Liver (tissue), 3 donors: Measurements from ENCODE around the gene SEMA4F.

Source experiments
- EGR1 ChIP-seq, 2 donors: IDR thresholded peaks; 2 replicates each; pipeline ENCODE4 v1.6.1; 2016 to 2018; ENCODE audit warnings: antibody characterized with exemption in 2 of 2, low read depth in 2 of 2
- GABPA ChIP-seq, 2 donors: IDR thresholded peaks in 1 of 2; conservative IDR thresholded peaks in 1 of 2; 2 replicates each; pipeline ENCODE4 v1.6.1; 2016; ENCODE audit warnings: antibody characterized with exemption in 2 of 2, mild to moderate bottlenecking in 1 of 2, moderate library complexity in 1 of 2
- NR2F2 ChIP-seq: IDR thresholded peaks from 2 replicates; pipeline ENCODE4 v1.6.1; 2016; ENCODE audit warnings: antibody characterized with exemption
- RAD21 ChIP-seq, 2 donors: IDR thresholded peaks; 2 replicates each; pipeline ENCODE4 v1.6.1; 2016; ENCODE audit warnings: antibody characterized with exemption in 2 of 2, mild to moderate bottlenecking in 2 of 2
- SP1 ChIP-seq: IDR thresholded peaks from 2 replicates; pipeline ENCODE4 v1.6.1; 2018; ENCODE audit warnings: antibody characterized with exemption, mild to moderate bottlenecking
- TAF1 ChIP-seq: conservative IDR thresholded peaks from 2 replicates; pipeline ENCODE4 v1.6.1; 2016; ENCODE audit warnings: antibody characterized with exemption, mild to moderate bottlenecking
- YY1 ChIP-seq: IDR thresholded peaks from 2 replicates; pipeline ENCODE4 v1.6.1; 2016; ENCODE audit warnings: antibody characterized with exemption, mild to moderate bottlenecking
- TF ChIP-seq, protein P1 (sequence below): IDR thresholded peaks from 2 replicates; pipeline ENCODE4 v1.6.1; 2016; ENCODE audit warnings: antibody characterized with exemption
- TF ChIP-seq, protein P2 (sequence below): fragments of 150-350 bp; IDR thresholded peaks from 2 replicates; pipeline ENCODE4 v1.5.1; 2017; ENCODE audit warnings: improper control_type of control experiment, low read depth, low read length; ENCODE audit not compliant: missing input control
- TF ChIP-seq, protein P3 (sequence below): IDR thresholded peaks from 2 replicates; pipeline ENCODE4 v1.6.1; 2016; ENCODE audit warnings: antibody characterized with exemption
- TF ChIP-seq, protein P4 (sequence below): IDR thresholded peaks from 2 replicates; pipeline ENCODE4 v1.6.1; 2016; ENCODE audit warnings: antibody characterized with exemption, mild to moderate bottlenecking
- TF ChIP-seq, protein P5 (sequence below): IDR thresholded peaks from 2 replicates; pipeline ENCODE4 v1.6.1; 2016; ENCODE audit warnings: antibody characterized with exemption
- donor health status: healthy.
- donor health status: healthy.

DNA sequence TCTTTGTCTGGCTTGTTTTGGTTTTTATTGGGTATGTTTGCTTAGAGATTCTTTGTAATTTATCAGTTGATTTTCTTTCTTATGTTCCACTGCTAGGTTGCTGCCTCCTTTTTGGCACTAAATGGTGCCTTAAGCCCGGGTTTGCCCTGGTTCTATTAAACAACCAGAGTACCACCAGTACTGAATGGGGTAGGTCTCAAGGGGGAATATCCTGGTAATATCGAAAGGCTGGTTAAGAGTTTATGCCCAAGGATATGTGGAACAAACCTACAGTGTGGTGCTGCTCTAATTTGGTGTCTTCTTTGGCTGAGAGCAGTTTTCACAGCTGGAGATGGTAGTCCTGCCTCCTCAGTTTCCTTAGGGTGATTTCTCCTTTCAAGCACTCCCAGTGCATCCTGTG lies 76.5 kb downstream of the SEMA4F start:
- TF ChIP-seq, protein P1, sequence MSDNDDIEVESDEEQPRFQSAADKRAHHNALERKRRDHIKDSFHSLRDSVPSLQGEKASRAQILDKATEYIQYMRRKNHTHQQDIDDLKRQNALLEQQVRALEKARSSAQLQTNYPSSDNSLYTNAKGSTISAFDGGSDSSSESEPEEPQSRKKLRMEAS: no peak
- TF ChIP-seq, protein P2, sequence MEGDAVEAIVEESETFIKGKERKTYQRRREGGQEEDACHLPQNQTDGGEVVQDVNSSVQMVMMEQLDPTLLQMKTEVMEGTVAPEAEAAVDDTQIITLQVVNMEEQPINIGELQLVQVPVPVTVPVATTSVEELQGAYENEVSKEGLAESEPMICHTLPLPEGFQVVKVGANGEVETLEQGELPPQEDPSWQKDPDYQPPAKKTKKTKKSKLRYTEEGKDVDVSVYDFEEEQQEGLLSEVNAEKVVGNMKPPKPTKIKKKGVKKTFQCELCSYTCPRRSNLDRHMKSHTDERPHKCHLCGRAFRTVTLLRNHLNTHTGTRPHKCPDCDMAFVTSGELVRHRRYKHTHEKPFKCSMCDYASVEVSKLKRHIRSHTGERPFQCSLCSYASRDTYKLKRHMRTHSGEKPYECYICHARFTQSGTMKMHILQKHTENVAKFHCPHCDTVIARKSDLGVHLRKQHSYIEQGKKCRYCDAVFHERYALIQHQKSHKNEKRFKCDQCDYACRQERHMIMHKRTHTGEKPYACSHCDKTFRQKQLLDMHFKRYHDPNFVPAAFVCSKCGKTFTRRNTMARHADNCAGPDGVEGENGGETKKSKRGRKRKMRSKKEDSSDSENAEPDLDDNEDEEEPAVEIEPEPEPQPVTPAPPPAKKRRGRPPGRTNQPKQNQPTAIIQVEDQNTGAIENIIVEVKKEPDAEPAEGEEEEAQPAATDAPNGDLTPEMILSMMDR: no peak
- TF ChIP-seq GABPA (IDR thresholded peaks at IDR 0.05 in 1 of 2, conservative IDR thresholded peaks at IDR 0.05 in 1 of 2) (no peak), RAD21 (IDR thresholded peaks at IDR 0.05) (no peak), NR2F2 (no peak), TAF1 (no peak), SP1 (no peak), EGR1 (IDR thresholded peaks at IDR 0.05; ENCODE audit: low read depth in 2 of 2) (no peak), YY1 (no peak)
- TF ChIP-seq, protein P3, sequence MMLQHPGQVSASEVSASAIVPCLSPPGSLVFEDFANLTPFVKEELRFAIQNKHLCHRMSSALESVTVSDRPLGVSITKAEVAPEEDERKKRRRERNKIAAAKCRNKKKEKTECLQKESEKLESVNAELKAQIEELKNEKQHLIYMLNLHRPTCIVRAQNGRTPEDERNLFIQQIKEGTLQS: no peak
- TF ChIP-seq, protein P4, sequence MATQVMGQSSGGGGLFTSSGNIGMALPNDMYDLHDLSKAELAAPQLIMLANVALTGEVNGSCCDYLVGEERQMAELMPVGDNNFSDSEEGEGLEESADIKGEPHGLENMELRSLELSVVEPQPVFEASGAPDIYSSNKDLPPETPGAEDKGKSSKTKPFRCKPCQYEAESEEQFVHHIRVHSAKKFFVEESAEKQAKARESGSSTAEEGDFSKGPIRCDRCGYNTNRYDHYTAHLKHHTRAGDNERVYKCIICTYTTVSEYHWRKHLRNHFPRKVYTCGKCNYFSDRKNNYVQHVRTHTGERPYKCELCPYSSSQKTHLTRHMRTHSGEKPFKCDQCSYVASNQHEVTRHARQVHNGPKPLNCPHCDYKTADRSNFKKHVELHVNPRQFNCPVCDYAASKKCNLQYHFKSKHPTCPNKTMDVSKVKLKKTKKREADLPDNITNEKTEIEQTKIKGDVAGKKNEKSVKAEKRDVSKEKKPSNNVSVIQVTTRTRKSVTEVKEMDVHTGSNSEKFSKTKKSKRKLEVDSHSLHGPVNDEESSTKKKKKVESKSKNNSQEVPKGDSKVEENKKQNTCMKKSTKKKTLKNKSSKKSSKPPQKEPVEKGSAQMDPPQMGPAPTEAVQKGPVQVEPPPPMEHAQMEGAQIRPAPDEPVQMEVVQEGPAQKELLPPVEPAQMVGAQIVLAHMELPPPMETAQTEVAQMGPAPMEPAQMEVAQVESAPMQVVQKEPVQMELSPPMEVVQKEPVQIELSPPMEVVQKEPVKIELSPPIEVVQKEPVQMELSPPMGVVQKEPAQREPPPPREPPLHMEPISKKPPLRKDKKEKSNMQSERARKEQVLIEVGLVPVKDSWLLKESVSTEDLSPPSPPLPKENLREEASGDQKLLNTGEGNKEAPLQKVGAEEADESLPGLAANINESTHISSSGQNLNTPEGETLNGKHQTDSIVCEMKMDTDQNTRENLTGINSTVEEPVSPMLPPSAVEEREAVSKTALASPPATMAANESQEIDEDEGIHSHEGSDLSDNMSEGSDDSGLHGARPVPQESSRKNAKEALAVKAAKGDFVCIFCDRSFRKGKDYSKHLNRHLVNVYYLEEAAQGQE: no peak
- TF ChIP-seq, protein P5, sequence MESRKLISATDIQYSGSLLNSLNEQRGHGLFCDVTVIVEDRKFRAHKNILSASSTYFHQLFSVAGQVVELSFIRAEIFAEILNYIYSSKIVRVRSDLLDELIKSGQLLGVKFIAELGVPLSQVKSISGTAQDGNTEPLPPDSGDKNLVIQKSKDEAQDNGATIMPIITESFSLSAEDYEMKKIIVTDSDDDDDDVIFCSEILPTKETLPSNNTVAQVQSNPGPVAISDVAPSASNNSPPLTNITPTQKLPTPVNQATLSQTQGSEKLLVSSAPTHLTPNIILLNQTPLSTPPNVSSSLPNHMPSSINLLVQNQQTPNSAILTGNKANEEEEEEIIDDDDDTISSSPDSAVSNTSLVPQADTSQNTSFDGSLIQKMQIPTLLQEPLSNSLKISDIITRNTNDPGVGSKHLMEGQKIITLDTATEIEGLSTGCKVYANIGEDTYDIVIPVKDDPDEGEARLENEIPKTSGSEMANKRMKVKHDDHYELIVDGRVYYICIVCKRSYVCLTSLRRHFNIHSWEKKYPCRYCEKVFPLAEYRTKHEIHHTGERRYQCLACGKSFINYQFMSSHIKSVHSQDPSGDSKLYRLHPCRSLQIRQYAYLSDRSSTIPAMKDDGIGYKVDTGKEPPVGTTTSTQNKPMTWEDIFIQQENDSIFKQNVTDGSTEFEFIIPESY: no peak
